Pulmonary artery endothelial cell (primary cell): Measurements from ENCODE around the gene DGKE. TPM values are rescaled to one million over a fixed set of nuclear protein-coding genes. Genes with fewer than 3 reads are reported as not detected.

ENCODE experiments used
- DNase-seq: peaks from one replicate; pipeline ENCODE4 v3.0.0-alpha.2; 2011; ENCODE audit warnings: low read depth, low spot score
- total RNA-seq: library from RNA; depleted of rRNA; stranded (reverse); fragments of >200 nt; gene quantifications from 2 replicates; pipeline ENCODE4 v1.2.3, GENCODE V29; 2014

The DGKE gene
- total RNA-seq, result 6.9 and 12.3 TPM in 2 replicates

DNA sequence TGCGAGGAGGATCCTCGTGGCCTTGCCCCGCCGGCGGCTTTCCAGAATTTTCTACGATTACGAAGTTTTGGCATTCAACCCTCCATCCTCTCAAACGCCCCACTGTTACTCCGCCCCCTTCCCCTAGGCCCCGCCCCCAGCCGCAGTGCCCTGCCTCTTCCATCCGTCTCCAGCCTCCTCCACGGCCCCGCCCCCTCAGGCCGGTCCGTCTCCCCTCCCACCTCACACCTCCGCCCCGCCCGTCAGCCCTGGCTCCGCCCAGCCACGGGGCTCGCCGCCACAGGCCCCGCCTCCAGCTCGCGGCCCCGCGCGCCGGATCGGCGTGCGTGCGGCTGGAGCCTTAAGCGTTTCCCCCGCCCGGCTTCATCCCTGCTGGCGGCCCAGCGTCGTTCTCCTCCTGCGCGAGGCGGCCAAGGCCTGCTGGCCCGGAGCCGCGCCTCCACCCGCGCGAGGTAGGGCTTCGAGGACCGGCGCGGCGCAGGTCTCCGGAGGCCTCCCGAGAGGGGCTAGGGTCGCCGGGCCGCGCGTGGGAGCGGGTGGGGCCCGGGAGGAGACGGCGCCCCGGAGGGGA, at the start of gene DGKE, which contains the start of gene C17orf67:
DGKE (plus strand) TSS at position 343 of the 571 bp plus-strand sequence. CDS start 645 bp downstream, outside the sequence.
C17orf67 (minus strand) TSS at position 112 of the 571 bp plus-strand sequence. CDS start 18,110 bp downstream, outside the sequence.
- DNase-seq, result peak; percentile 85

DNA sequence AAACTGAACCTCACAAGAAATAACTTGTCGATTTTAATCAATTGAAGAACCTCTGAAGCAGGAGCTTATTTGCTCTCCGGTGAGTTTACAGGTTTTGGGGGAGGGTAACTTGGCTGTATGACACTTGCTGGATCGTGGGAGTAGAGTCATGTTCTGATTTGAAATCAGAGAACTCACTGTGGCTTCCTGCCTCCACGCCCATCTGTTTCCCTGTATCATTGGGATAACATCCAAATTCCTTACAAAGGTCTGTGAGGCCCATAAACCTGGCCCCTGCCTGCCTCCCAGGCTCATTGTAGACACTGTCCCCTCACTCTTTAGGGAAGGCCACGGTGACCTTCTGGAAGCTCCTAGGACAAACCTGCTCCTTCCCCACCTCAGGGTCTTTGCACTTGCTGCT, 48.5 kb upstream of the DGKE start:
- DNase-seq, result no peak

DNA sequence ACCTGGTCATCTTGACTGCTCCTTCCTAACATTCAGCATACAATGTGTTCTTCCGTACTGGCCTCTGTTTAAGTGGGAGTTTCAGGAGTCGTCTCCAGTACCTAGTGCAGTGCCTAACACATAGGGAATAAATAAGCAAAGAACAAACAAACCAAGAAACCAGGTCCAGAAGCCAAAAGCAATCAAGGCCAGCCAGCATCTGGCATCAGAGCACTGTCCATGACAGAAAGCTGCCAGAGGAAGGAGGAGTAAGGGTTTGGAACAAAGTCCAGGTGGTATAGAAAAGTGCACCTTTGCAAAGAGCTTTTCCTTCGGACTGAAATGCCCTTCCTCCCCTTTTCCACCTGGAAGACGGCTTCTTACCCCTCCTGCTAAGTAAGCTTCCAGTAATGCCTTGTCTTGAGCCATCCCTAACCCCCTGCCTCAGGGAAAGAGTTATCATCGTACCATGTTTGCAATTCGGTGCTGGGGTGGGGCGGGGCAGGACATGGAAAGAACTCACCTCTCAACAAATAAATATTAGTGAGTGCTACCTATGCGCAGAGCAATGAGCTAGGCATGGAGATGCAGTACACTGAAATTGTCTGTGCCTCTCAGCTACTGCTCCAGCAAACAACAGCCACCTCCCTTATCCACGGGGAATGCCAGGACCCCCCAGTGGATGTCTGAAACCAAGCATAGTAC, 47.8 kb upstream of the DGKE start:
- no peak for DNase-seq

GRCh38 chr17:56786989-56787482, 46.9 kb upstream of the DGKE start:
- peak; percentile 67 for DNase-seq

DNA sequence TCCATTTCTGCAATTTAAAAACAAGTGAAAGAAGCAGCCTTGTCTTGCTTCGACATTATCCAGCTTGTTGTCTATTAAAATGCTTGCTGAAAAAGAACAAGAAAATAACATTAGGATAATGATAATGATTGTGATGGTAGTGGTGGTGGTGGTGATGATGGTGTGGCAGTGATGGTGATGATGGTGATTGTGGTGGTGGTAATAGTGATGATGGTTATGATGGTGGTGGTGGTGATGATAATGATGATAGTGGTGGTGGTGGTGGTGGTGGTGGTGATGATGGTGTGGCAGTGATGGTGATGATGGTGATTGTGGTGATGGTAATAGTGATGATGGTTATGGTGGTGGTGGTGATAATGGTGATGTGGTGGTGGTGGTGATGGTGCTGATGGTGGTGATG, 41.7 kb upstream of the DGKE start:
- DNase-seq, result no peak

- no peak for DNase-seq
Measured at GRCh38 chr17:56793531-56793930, 40.4 kb upstream of the DGKE start.

DNA sequence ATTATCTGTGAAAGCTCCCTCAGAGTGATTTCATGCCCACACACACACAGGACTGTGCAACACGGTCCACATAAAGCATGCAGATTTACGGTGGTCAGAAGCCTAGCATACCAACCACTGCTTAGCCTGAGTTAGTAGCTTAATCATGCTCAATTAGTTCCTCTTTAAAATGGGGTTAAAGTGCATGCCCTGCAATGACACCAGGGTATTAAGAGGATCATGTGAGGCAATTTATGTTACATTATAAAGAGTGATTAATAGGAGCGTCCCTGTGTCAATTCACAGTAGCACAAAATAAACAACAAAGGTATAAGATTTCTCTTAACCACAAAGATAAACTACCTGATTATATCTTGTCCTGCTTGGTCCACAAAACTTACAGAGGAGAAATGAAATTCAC, 40.0 kb upstream of the DGKE start:
- DNase-seq, result no peak

DNA sequence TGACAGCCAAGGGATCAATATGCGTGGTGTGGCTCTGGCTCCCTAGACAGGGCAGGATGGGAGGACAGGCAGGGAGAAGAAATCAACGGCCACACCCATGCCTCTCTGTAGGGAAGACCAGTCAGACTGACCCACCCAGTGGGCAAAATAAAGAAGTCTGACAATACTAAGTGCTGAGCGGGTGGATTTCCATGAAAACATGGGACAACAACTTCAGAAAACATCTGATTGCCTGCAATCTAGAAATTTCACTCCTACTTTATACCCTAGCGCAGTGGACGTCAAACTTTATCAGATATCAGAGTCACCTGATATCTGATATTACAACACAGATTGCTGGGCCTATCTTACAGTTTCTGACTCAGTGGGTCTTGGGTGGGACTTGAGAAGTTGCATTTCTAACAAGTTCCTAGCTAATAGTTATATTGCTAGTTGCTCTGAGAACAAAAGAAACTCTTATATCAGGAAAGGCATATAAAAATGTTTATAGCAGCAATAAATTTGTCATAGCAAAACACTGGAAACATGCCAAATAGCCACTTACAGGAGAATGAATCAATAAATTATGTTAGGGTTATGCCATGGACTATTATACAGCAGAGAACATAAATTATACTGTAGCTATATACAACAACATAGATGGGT, 38.6 kb upstream of the DGKE start:
- DNase-seq, result no peak

GRCh38 chr17:56796536-56796935, 37.4 kb upstream of the DGKE start:
- no peak for DNase-seq

DNA sequence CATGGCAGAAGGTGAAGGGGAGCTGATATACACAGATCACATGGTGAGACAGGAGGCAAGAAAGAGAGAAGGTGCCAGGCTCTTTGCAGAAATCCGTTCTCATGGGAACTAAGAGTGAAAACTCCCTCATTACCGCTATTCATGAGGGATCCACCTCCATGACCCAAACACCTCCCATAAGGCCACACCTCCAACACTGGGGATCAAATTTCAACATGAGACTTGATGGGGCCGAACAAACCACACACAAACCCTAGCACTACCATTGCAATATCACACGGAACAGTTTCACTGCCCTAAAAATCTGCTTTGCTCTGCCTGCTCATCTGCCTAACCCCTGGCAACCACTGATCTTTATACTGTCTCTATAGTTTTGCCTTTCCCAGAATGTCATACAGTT, 35.0 kb upstream of the DGKE start:
- DNase-seq, result no peak

GRCh38 chr17:56801459-56802178, 32.3 kb upstream of the DGKE start:
- no peak for DNase-seq

DNA sequence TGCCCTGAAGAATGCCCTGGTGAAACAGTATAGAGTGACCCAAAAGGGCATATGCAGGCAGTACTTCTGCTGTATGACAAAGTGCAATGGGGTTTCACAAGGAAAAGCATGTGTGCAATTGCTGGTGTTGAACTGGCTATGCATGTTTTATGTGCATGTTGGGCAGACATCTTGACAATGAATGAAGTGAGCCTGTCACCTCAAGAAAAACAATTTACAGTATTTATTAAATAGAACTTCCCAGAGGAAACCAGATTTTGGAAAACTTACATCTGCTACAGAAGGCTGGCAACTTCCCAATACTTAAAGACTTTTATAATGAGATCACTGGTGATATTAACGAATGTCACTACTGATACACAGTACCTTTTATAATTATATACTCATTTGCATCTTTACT, 30.9 kb upstream of the DGKE start:
- DNase-seq, result no peak

- no peak for DNase-seq
Measured at GRCh38 chr17:56804454-56804853, 29.5 kb upstream of the DGKE start.

- no peak for DNase-seq
Measured at GRCh38 chr17:56806949-56807348, 27.0 kb upstream of the DGKE start.

DNA sequence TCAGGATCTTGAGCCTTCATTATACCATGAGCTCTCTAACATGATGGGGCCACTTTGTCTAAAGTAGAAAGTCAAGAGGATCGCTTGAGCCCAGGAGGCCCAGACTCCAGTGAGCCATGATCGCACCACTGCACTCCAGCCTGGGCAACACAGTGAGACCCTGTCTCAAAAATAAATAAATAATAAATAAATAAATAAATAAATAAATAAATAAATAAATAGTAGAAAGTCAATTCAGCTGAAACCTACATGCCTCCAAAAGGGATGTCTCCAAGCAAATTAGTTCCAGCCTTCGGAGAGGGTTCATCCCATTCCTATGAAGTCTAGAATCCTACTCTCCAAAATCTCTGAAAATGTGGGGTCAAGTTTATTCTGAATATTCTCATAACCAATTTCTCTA, 26.2 kb upstream of the DGKE start:
- no peak for DNase-seq

DNA sequence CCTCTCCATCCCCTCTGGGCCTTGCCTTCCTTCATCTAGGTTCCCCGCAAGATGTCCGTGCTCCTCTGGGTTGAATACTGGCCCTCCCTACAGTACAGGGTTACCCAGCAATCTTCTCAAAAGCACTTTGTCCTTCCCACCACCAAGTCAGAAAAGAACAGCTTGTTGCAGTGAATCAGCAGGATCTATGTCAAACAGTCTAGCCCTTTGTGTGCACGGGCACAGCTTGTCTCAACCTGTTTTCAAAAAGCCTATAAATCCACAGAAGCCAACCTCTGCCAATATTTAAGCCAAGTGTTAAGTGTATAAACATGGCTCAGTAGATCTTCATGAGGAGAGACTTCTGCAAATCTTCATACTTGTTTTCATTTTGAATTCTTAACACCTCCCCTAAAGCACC, 25.4 kb upstream of the DGKE start:
- no peak for DNase-seq

- no peak for DNase-seq
Measured at GRCh38 chr17:56809106-56809819, 24.7 kb upstream of the DGKE start.

GRCh38 chr17:56809820-56810179, 24.2 kb upstream of the DGKE start:
- no peak for DNase-seq

GRCh38 chr17:56810343-56810742, 23.6 kb upstream of the DGKE start:
- DNase-seq, result no peak

GRCh38 chr17:56810891-56811775, 22.8 kb upstream of the DGKE start:
- no peak for DNase-seq
